Mucosa of rectum (tissue), 2 donors: ENCODE data around the gene ZNF761.
"Not testable (repeated sequence)": the region's sequence is repeated elsewhere in the genome, so short reads cannot be mapped to it uniquely, and the experiment has no call there.

Experiments used
- H3K27ac ChIP-seq, 2 donors: one replicate each; pipeline ENCODE4 v1.7.0; 2013; ENCODE audit warnings: inconsistent platforms in 2 of 2, low read depth in 2 of 2, low read length in 2 of 2
- H3K27me3 ChIP-seq, 2 donors: one replicate each; pipeline ENCODE4 v1.7.0; 2013; ENCODE audit warnings: low read length in 2 of 2; ENCODE audit not compliant: control insufficient read depth in 2 of 2, insufficient read depth in 2 of 2
- H3K36me3 ChIP-seq, 2 donors: one replicate each; pipeline ENCODE4 v1.7.0; 2013; ENCODE audit warnings: low read length in 2 of 2; ENCODE audit not compliant: control insufficient read depth in 2 of 2, insufficient read depth in 2 of 2
- H3K4me1 ChIP-seq, 2 donors: one replicate each; pipeline ENCODE4 v1.7.0; 2013; ENCODE audit warnings: low read length in 2 of 2, mild to moderate bottlenecking in 1 of 2; ENCODE audit not compliant: control insufficient read depth in 2 of 2, insufficient read depth in 2 of 2
- H3K4me3 ChIP-seq, 2 donors: one replicate each; pipeline ENCODE4 v1.7.0; 2013; ENCODE audit warnings: low read length in 2 of 2
- H3K9ac ChIP-seq, 2 donors: one replicate each; pipeline ENCODE4 v1.7.0; 2013; ENCODE audit warnings: low read length in 2 of 2, low read depth in 1 of 2, mild to moderate bottlenecking in 1 of 2
- H3K9me3 ChIP-seq, 2 donors: one replicate each; pipeline ENCODE4 v1.7.0; 2013; ENCODE audit warnings: low read length in 2 of 2; ENCODE audit not compliant: control insufficient read depth in 2 of 2
- donor health status: healthy.
- donor health status: Normal muscosa, but diverticular disease.

The ZNF761 gene

GRCh38 chr19:53397918-53398317, 33.9 kb upstream of the ZNF761 start:
- not testable (repeated sequence) for H3K9ac ChIP-seq, H3K4me3 ChIP-seq, H3K4me1 ChIP-seq, H3K27me3 ChIP-seq, H3K9me3 ChIP-seq, H3K27ac ChIP-seq
- peaks cover 21 to 29% of the 10 kb centered on the region in 2 donors for H3K36me3 ChIP-seq

GRCh38 chr19:53409505-53410204, 22.1 kb upstream of the ZNF761 start:
- H3K4me3 ChIP-seq, result peak overlapping the region in 1 of 2 donors; percentile 1
- no peaks in the 10 kb centered on the region for H3K27me3 ChIP-seq
- H3K27ac ChIP-seq, result no peak overlapping the region
- no peak overlapping the region for H3K9ac ChIP-seq
- peaks cover 29 to 35% of the 10 kb centered on the region in 2 donors for H3K36me3 ChIP-seq
- no peaks in the 10 kb centered on the region for H3K4me1 ChIP-seq
- peaks cover 41 to 50% of the 10 kb centered on the region in 2 donors for H3K9me3 ChIP-seq

- not testable (repeated sequence) for H3K27me3 ChIP-seq, H3K36me3 ChIP-seq, H3K4me1 ChIP-seq, H3K9ac ChIP-seq, H3K27ac ChIP-seq, H3K4me3 ChIP-seq, H3K9me3 ChIP-seq
Measured at GRCh38 chr19:53420520-53421315, 11.1 kb upstream of the ZNF761 start.

GRCh38 chr19:53422551-53422950, 9.2 kb upstream of the ZNF761 start:
- Histone ChIP-seq H3K9ac (no peak overlapping the region), H3K4me1 (no peaks in the 10 kb centered on the region), H3K36me3 (no peaks in the 10 kb centered on the region), H3K9me3 (no peaks in the 10 kb centered on the region), H3K27ac (no peak overlapping the region), H3K4me3 (no peak overlapping the region), H3K27me3 (no peaks in the 10 kb centered on the region)

GRCh38 chr19:53423074-53423473, 8.7 kb upstream of the ZNF761 start:
- H3K9ac ChIP-seq, H3K4me3 ChIP-seq, H3K27me3 ChIP-seq, H3K9me3 ChIP-seq, H3K36me3 ChIP-seq, H3K27ac ChIP-seq, H3K4me1 ChIP-seq: not testable (repeated sequence)

GRCh38 chr19:53423680-53424079, 8.1 kb upstream of the ZNF761 start:
- not testable (repeated sequence) for H3K27ac ChIP-seq, H3K27me3 ChIP-seq, H3K4me1 ChIP-seq, H3K4me3 ChIP-seq, H3K9ac ChIP-seq, H3K9me3 ChIP-seq, H3K36me3 ChIP-seq

- no peaks in the 10 kb centered on the region for H3K27me3 ChIP-seq
- H3K4me3 ChIP-seq, result no peak overlapping the region
- no peak overlapping the region for H3K9ac ChIP-seq
- H3K4me1 ChIP-seq, result no peaks in the 10 kb centered on the region
- no peaks in the 10 kb centered on the region for H3K36me3 ChIP-seq
- no peaks in the 10 kb centered on the region for H3K9me3 ChIP-seq
- H3K27ac ChIP-seq, result no peak overlapping the region
Measured at GRCh38 chr19:53424968-53425597, 6.7 kb upstream of the ZNF761 start.

GRCh38 chr19:53432088-53432661, 391 bp downstream of the ZNF761 start:
- peaks cover 0 to 9% of the 10 kb centered on the region in 2 donors for H3K4me1 ChIP-seq
- peaks cover 3 to 21% of the 10 kb centered on the region in 2 donors for H3K36me3 ChIP-seq

GRCh38 chr19:53443809-53444208, 12.0 kb downstream of the ZNF761 start:
- not testable (repeated sequence) for H3K4me3 ChIP-seq, H3K4me1 ChIP-seq, H3K27me3 ChIP-seq, H3K9ac ChIP-seq, H3K27ac ChIP-seq
- Histone ChIP-seq H3K36me3 (peaks cover 16 to 49% of the 10 kb centered on the region in 2 donors), H3K9me3 (peaks cover 10 to 19% of the 10 kb centered on the region in 2 donors)

More at GRCh38 chr19:53432088-53432661, 391 bp downstream of the ZNF761 start:
- H3K9me3 ChIP-seq, result peaks cover under 1 to 8% of the 10 kb centered on the region in 2 donors
- H3K4me3 ChIP-seq, result peak overlapping the region; percentile 90 to 94
- no peaks in the 10 kb centered on the region for H3K27me3 ChIP-seq
- H3K9ac ChIP-seq, result peak overlapping the region; percentile 87 to 95
- H3K27ac ChIP-seq, result peak overlapping the region; percentile 86 to 92

- peaks cover 30 to 55% of the 10 kb centered on the region in 2 donors for H3K36me3 ChIP-seq
- not testable (repeated sequence) for H3K4me1 ChIP-seq, H3K27me3 ChIP-seq, H3K27ac ChIP-seq, H3K4me3 ChIP-seq, H3K9ac ChIP-seq
- H3K9me3 ChIP-seq, result peaks cover 14 to 18% of the 10 kb centered on the region in 2 donors
Measured at GRCh38 chr19:53447196-53447595, 15.4 kb downstream of the ZNF761 start.
